IMR-90 (cell line): ENCODE data around the gene CTRB2.

Experiments used
- CEBPB ChIP-seq: IDR thresholded peaks from 2 replicates; pipeline ENCODE4 v1.6.1; 2012; ENCODE audit warnings: low read depth, low read length, improper control_type of control experiment
- CHD1 ChIP-seq: IDR thresholded peaks from 2 replicates; pipeline ENCODE4 v1.6.1; 2012; ENCODE audit warnings: low read depth, low read length, improper control_type of control experiment
- CTCF ChIP-seq: conservative IDR thresholded peaks from 2 replicates; pipeline ENCODE4 v1.5.1; 2012; ENCODE audit warnings: mild to moderate bottlenecking, low read depth, low read length, improper control_type of control experiment
- FOS ChIP-seq: fragments of 150-350 bp; IDR thresholded peaks from 2 replicates; pipeline ENCODE4 v1.6.1; 2016; ENCODE audit warnings: low read depth, low read length
- MAZ ChIP-seq: IDR thresholded peaks from 2 replicates; pipeline ENCODE4 v1.6.1; 2012; ENCODE audit warnings: low read depth, mild to moderate bottlenecking, low read length, improper control_type of control experiment, moderate library complexity, borderline replicate concordance
- NFE2L2 ChIP-seq: fragments of 150-350 bp; IDR thresholded peaks from 2 replicates; pipeline ENCODE4 v1.6.1; 2016; ENCODE audit warnings: low read depth, mild to moderate bottlenecking, low read length
- POLR2A ChIP-seq: IDR thresholded peaks from 2 replicates; pipeline ENCODE4 v1.6.1; 2012; ENCODE audit warnings: mild to moderate bottlenecking, low read depth, low read length
- RAD21 ChIP-seq: IDR thresholded peaks from 2 replicates; pipeline ENCODE4 v1.6.1; 2012; ENCODE audit warnings: low read length, improper control_type of control experiment
- RFX5 ChIP-seq: IDR thresholded peaks from 2 replicates; pipeline ENCODE4 v1.8.0; 2012; ENCODE audit warnings: low read depth, mild to moderate bottlenecking, low read length, moderate library complexity
- SMC3 ChIP-seq: fragments of 150-350 bp; IDR thresholded peaks from 2 replicates; pipeline ENCODE4 v1.6.1; 2016; ENCODE audit warnings: low read depth, mild to moderate bottlenecking, antibody characterized with exemption, low read length, moderate library complexity
- USF2 ChIP-seq: fragments of 150-350 bp; IDR thresholded peaks from 2 replicates; pipeline ENCODE4 v1.6.1; 2017; ENCODE audit warnings: mild to moderate bottlenecking, antibody characterized with exemption, low read length, low read depth

GRCh38 chr16:75229172-75230031 lies 22.4 kb upstream of the CTRB2 start:
- TF ChIP-seq CHD1 (no peak), CEBPB (no peak), CTCF (no peak), RAD21 (no peak), POLR2A (no peak), NFE2L2 (no peak), RFX5 (no peak), FOS (no peak), MAZ (no peak), SMC3 (no peak), USF2 (no peak)
